Measurements from ENCODE around the gene DACT2. TPM values are rescaled to one million over a fixed set of nuclear protein-coding genes. Genes with fewer than 3 reads are reported as not detected.
"Not testable (repeated sequence)": the region's sequence is repeated elsewhere in the genome, so short reads cannot be mapped to it uniquely, and the experiment has no call there.

DACT2 gene
- total RNA-seq, 1 experiment from 2014 or later, result not detected

GRCh38 chr6:168302534-168302933, 17.0 kb downstream of the DACT2 start:
- DNase-seq (ENCODE audit: low read depth), result no peak

- DNase-seq (ENCODE audit: low read depth), result no peak
These were observed 17.8 kb downstream of the DACT2 start for GRCh38 chr6:168301648-168302398.

- no peak for DNase-seq (ENCODE audit: low read depth)
These were observed 18.5 kb downstream of the DACT2 start for GRCh38 chr6:168300975-168301647.

- no peak for DNase-seq (ENCODE audit: low read depth)
These were observed 19.8 kb downstream of the DACT2 start for GRCh38 chr6:168299541-168300511.

GRCh38 chr6:168297643-168298042, 21.9 kb downstream of the DACT2 start:
- DNase-seq (ENCODE audit: low read depth), result no peak

- DNase-seq (ENCODE audit: low read depth), result no peak
These were observed 24.7 kb downstream of the DACT2 start for GRCh38 chr6:168294901-168295300.

GRCh38 chr6:168293636-168294530, 25.7 kb downstream of the DACT2 start:
- no peak for DNase-seq (ENCODE audit: low read depth)

GRCh38 chr6:168292826-168293225, 26.8 kb downstream of the DACT2 start:
- DNase-seq (ENCODE audit: low read depth), result no peak

GRCh38 chr6:168291450-168291849, 28.1 kb downstream of the DACT2 start:
- no peak for DNase-seq (ENCODE audit: low read depth)

- no peak for DNase-seq (ENCODE audit: low read depth)
These were observed 29.5 kb downstream of the DACT2 start for GRCh38 chr6:168290095-168290494.

GRCh38 chr6:168289571-168289962, 30.0 kb downstream of the DACT2 start:
- DNase-seq (ENCODE audit: low read depth), result no peak

- DNase-seq (ENCODE audit: low read depth), result no peak
These were observed 30.6 kb downstream of the DACT2 start for GRCh38 chr6:168288781-168289570.

GRCh38 chr6:168287460-168287859, 32.1 kb downstream of the DACT2 start:
- not testable (repeated sequence) for DNase-seq (ENCODE audit: low read depth)

- not testable (repeated sequence) for DNase-seq (ENCODE audit: low read depth)
These were observed 32.7 kb downstream of the DACT2 start for GRCh38 chr6:168286771-168287446.

GRCh38 chr6:168286116-168286515, 33.5 kb downstream of the DACT2 start:
- DNase-seq (ENCODE audit: low read depth), result no peak

GRCh38 chr6:168285456-168285855, 34.1 kb downstream of the DACT2 start:
- DNase-seq (ENCODE audit: low read depth), result no peak

GRCh38 chr6:168284187-168284586, 35.4 kb downstream of the DACT2 start:
- no peak for DNase-seq (ENCODE audit: low read depth)

GRCh38 chr6:168283686-168284025, 35.9 kb downstream of the DACT2 start:
- DNase-seq (ENCODE audit: low read depth), result no peak

- no peak for DNase-seq (ENCODE audit: low read depth)
These were observed 36.4 kb downstream of the DACT2 start for GRCh38 chr6:168282985-168283685.

Measured in Daoy (cell line).